Keratinocyte (primary cell): ENCODE results near the gene ZDHHC7. TPM values are rescaled to one million over a fixed set of nuclear protein-coding genes. Genes with fewer than 3 reads are reported as not detected.

ENCODE experiments used
- DNase-seq: peaks from one replicate; pipeline ENCODE4 v3.0.0-alpha.2; 2011; ENCODE audit warnings: low read depth, missing footprints, low spot score
- FAIRE-seq: peaks from 2 replicates; lab custom pipeline; 2011; peaks lifted over from hg19 to GRCh38; lab: Jason Lieb, UNC
- H2AFZ ChIP-seq: 2 replicates; pipeline ENCODE4 v1.6.0; 2012; ENCODE audit warnings: low read length, control low read depth, inconsistent platforms; ENCODE audit not compliant: control insufficient read depth
- H3K27ac ChIP-seq: 2 replicates; pipeline ENCODE4 v1.5.1; 2011; ENCODE audit warnings: low read length; ENCODE audit not compliant: control insufficient read depth, insufficient read depth
- H3K27me3 ChIP-seq: 3 replicates; pipeline ENCODE4 v1.6.0; 2011; ENCODE audit warnings: low read length; ENCODE audit not compliant: control insufficient read depth, insufficient read depth; ENCODE audit errors: extremely low read depth
- H3K36me3 ChIP-seq, 2 experiments: 2 replicates in 1 of 2; 3 replicates in 1 of 2; pipeline ENCODE4 v1.5.1; 2011; ENCODE audit warnings: low read length in 2 of 2, mild to moderate bottlenecking in 1 of 2; ENCODE audit not compliant: control insufficient read depth in 2 of 2, insufficient read depth in 2 of 2; ENCODE audit errors: extremely low read depth in 1 of 2
- H3K4me1 ChIP-seq: 3 replicates; pipeline ENCODE4 v1.5.1; 2011; ENCODE audit warnings: low read length; ENCODE audit not compliant: control insufficient read depth, insufficient read depth; ENCODE audit errors: extremely low read depth
- H3K4me2 ChIP-seq: 3 replicates; pipeline ENCODE4 v1.6.0; 2011; ENCODE audit warnings: low read depth, low read length; ENCODE audit not compliant: control insufficient read depth, insufficient read depth; ENCODE audit errors: extremely low read depth
- H3K4me3 ChIP-seq, 3 experiments: fragments of 200-600 bp in 1 of 3; sonication (generic) in 1 of 3; 2 replicates in 2 of 3; 3 replicates in 1 of 3; pipeline ENCODE4 v1.5.1; 2011 to 2016; ENCODE audit warnings: low read length in 3 of 3, mild to moderate bottlenecking in 3 of 3, control low read depth in 2 of 3, inconsistent platforms in 1 of 3, low read depth in 1 of 3, mixed read lengths in 1 of 3, mixed run types in 1 of 3, moderate library complexity in 1 of 3; ENCODE audit not compliant: control insufficient read depth in 2 of 3, insufficient read depth in 2 of 3; ENCODE audit errors: extremely low read depth in 1 of 3
- H3K79me2 ChIP-seq: 2 replicates; pipeline ENCODE4 v1.6.0; 2012; ENCODE audit warnings: low read length; ENCODE audit not compliant: control insufficient read depth, insufficient read depth
- H3K9ac ChIP-seq: 3 replicates; pipeline ENCODE4 v1.6.0; 2011; ENCODE audit warnings: low read length; ENCODE audit not compliant: control insufficient read depth, insufficient read depth; ENCODE audit errors: extremely low read depth
- H3K9me1 ChIP-seq: 3 replicates; pipeline ENCODE4 v1.6.0; 2011; ENCODE audit warnings: low read length; ENCODE audit not compliant: control insufficient read depth, insufficient read depth; ENCODE audit errors: extremely low read depth
- H3K9me3 ChIP-seq: 2 replicates; pipeline ENCODE4 v1.5.1; 2012; ENCODE audit warnings: low read depth, low read length; ENCODE audit not compliant: control insufficient read depth
- H4K20me1 ChIP-seq: 3 replicates; pipeline ENCODE4 v1.6.0; 2011; ENCODE audit warnings: low read length; ENCODE audit not compliant: control insufficient read depth, insufficient read depth; ENCODE audit errors: extremely low read depth
- CTCF ChIP-seq, 3 experiments: IDR thresholded peaks in 1 of 3; conservative IDR thresholded peaks in 1 of 3; optimal IDR thresholded peaks in 1 of 3; 2 replicates in 2 of 3; 3 replicates in 1 of 3; pipeline versions ENCODE3 to v1.5.1; 2011; ENCODE audit warnings: low read length in 3 of 3, mild to moderate bottlenecking in 3 of 3, moderate library complexity in 2 of 3, control low read depth in 1 of 3, inconsistent platforms in 1 of 3; ENCODE audit not compliant: insufficient read depth in 2 of 3; ENCODE audit errors: extremely low read depth in 1 of 3
- EZH2 ChIP-seq: IDR thresholded peaks from one replicate; pipeline ENCODE4 v1.6.1; 2012; ENCODE audit warnings: inconsistent platforms, mild to moderate bottlenecking, low read length, moderate library complexity
- dilution Hi-C: fragments of 300-500 bp; cut with MboI; formaldehyde crosslinking; loops from one replicate; pipeline ENCODE4 v1.7.0; 2020; ENCODE audit warnings: low sequenced_read_pairs; ENCODE audit not compliant: extremely low pct_ligation_motif_present
- polyA plus RNA-seq, 5 experiments: library from polyadenylated mRNA; depleted of rRNA in 3 of 5; stranded (reverse) in 3 of 5; stranded (forward) in 1 of 5; unstranded in 1 of 5; fragments of >200 nt; gene quantifications; 1 replicate in 1 of 5; 2 replicates in 3 of 5; 3 replicates in 1 of 5; pipeline versions ENCODE4 v1.2.1 to v1.2.3, GENCODE V29; 2011 to 2012; ENCODE audit warnings: missing spikeins in 2 of 5, low read depth in 1 of 5, low replicate concordance in 1 of 5

The ZDHHC7 gene
- polyA plus RNA-seq, 1 donor (not counting 4 experiments of a cell fraction or from before 2014, with no cell fraction given), result 37.8 TPM

- DNase-seq (no peak), FAIRE-seq (no peak)
- Histone ChIP-seq H3K27me3 (no peaks in the 10 kb centered on the region), H3K27ac (no peak overlapping the region), H3K36me3 (peaks cover 27 to 42% of the 10 kb centered on the region in 2 experiments), H3K9me3 (no peaks in the 10 kb centered on the region), H3K4me2 (no peak overlapping the region), H3K4me3 (no peak overlapping the region), H2AFZ (no peak overlapping the region), H3K9me1 (no peaks in the 10 kb centered on the region), H3K4me1 (peaks cover 20% of the 10 kb centered on the region), H3K79me2 (peaks cover 30% of the 10 kb centered on the region), H4K20me1 (peaks cover 10% of the 10 kb centered on the region), H3K9ac (no peak overlapping the region)
- dilution Hi-C loops, result no loop called here
- TF ChIP-seq CTCF (optimal IDR thresholded peaks at IDR 0.05 in 1 of 3, IDR thresholded peaks at IDR 0.05 in 1 of 3, conservative IDR thresholded peaks at IDR 0.05 in 1 of 3; ENCODE audit: extremely low read depth in 1 of 3, insufficient read depth in 2 of 3, low read length in 3 of 3) (peak in 1 of 3 experiments; percentile 16), EZH2 (no peak)
Observed at GRCh38 chr16:84982434-84982833, 28.9 kb downstream of the ZDHHC7 start.

- TF ChIP-seq EZH2, result no peak
- TF ChIP-seq CTCF (optimal IDR thresholded peaks at IDR 0.05 in 1 of 3, IDR thresholded peaks at IDR 0.05 in 1 of 3, conservative IDR thresholded peaks at IDR 0.05 in 1 of 3; ENCODE audit: extremely low read depth in 1 of 3, insufficient read depth in 2 of 3, low read length in 3 of 3), result no peak
- Histone ChIP-seq H3K9me3 (no peaks in the 10 kb centered on the region), H3K36me3 (peaks cover 33 to 40% of the 10 kb centered on the region in 2 experiments), H3K4me1 (peaks cover 9% of the 10 kb centered on the region), H3K27me3 (no peaks in the 10 kb centered on the region), H3K79me2 (peaks cover 7% of the 10 kb centered on the region), H3K4me3 (no peak overlapping the region), H3K9ac (no peak overlapping the region), H3K4me2 (peak overlapping the region; percentile 28), H2AFZ (no peak overlapping the region), H3K9me1 (no peaks in the 10 kb centered on the region), H4K20me1 (peaks cover 2% of the 10 kb centered on the region), H3K27ac (peak overlapping the region; percentile 38)
- FAIRE-seq (no peak), DNase-seq (peak; percentile 62)
- dilution Hi-C loops, result loop anchor here (10.0 kb wide), 1 partner anchor 195 kb away; no protein-coding TSS in a partner anchor
Observed at GRCh38 chr16:84979516-84979915, 31.8 kb downstream of the ZDHHC7 start.
